GM23248 (cell line): Measurements from ENCODE around the gene DDB1. TPM values are rescaled to one million over a fixed set of nuclear protein-coding genes. Genes with fewer than 3 reads are reported as not detected.

Experiments
- DNase-seq: peaks from one replicate; pipeline ENCODE4 v3.0.0-alpha.2; 2015
- H2AFZ ChIP-seq: fragments of 200-600 bp; sonication (generic); 2 replicates; pipeline ENCODE4 v1.6.1; 2016; ENCODE audit warnings: antibody characterized with exemption
- H3F3A ChIP-seq: fragments of 200-600 bp; sonication (generic); 2 replicates; pipeline ENCODE4 v1.6.1; 2016; ENCODE audit warnings: mild to moderate bottlenecking, antibody characterized with exemption, mixed run types; ENCODE audit not compliant: insufficient read depth
- H3K27ac ChIP-seq: fragments of 200-600 bp; sonication (generic); 2 replicates; pipeline ENCODE4 v1.5.1; 2016; ENCODE audit warnings: mild to moderate bottlenecking
- H3K27me3 ChIP-seq: fragments of 200-600 bp; sonication (generic); replicated peaks from 2 replicates; pipeline ENCODE4 v1.6.1; 2016; ENCODE audit warnings: mild to moderate bottlenecking; ENCODE audit not compliant: insufficient read depth
- H3K36me3 ChIP-seq: fragments of 200-600 bp; sonication (generic); 2 replicates; pipeline ENCODE4 v1.6.1; 2016; ENCODE audit warnings: low read depth, mild to moderate bottlenecking
- H3K4me1 ChIP-seq: fragments of 200-600 bp; sonication (generic); 2 replicates; pipeline ENCODE4 v1.6.1; 2016; ENCODE audit warnings: mild to moderate bottlenecking; ENCODE audit not compliant: insufficient read depth
- H3K4me2 ChIP-seq: fragments of 200-600 bp; sonication (generic); one replicate; pipeline ENCODE4 v1.6.1; 2016; ENCODE audit warnings: mild to moderate bottlenecking; ENCODE audit not compliant: unreplicated experiment
- H3K4me3 ChIP-seq: fragments of 200-600 bp; sonication (generic); 2 replicates; pipeline ENCODE4 v1.5.1; 2016; ENCODE audit warnings: mild to moderate bottlenecking
- H3K79me2 ChIP-seq: fragments of 200-600 bp; sonication (generic); 2 replicates; pipeline ENCODE4 v1.6.1; 2016; ENCODE audit warnings: mild to moderate bottlenecking; ENCODE audit not compliant: insufficient read depth
- H3K9ac ChIP-seq: fragments of 200-600 bp; sonication (generic); 2 replicates; pipeline ENCODE4 v1.6.1; 2016; ENCODE audit warnings: mild to moderate bottlenecking
- H3K9me2 ChIP-seq: fragments of 200-600 bp; sonication (generic); 2 replicates; pipeline ENCODE4 v1.6.1; 2016; ENCODE audit warnings: mixed run types, mild to moderate bottlenecking, moderate library complexity; ENCODE audit not compliant: insufficient read depth
- H3K9me3 ChIP-seq: fragments of 200-600 bp; sonication (generic); one replicate; pipeline ENCODE4 v1.6.1; 2017; ENCODE audit warnings: low read depth
- H4K20me1 ChIP-seq: fragments of 200-600 bp; sonication (generic); 2 replicates; pipeline ENCODE4 v1.6.0; 2016; ENCODE audit not compliant: insufficient read depth
- EZH2 ChIP-seq: fragments of 200-600 bp; sonication (generic); IDR thresholded peaks from 2 replicates; pipeline ENCODE4 v1.6.1; 2018; ENCODE audit warnings: antibody characterized with exemption, mild to moderate bottlenecking; ENCODE audit not compliant: insufficient read depth, poor library complexity, severe bottlenecking
- EZH2phosphoT487 ChIP-seq: fragments of 200-600 bp; sonication (generic); IDR thresholded peaks from 2 replicates; pipeline ENCODE4 v1.6.1; 2018; ENCODE audit warnings: antibody characterized with exemption, moderate library complexity, mild to moderate bottlenecking, low read depth; ENCODE audit not compliant: insufficient read depth
- WGBS, 2 experiments: methylation state at CpG; one replicate each; pipeline ENCODE4 v1.1.6; 2015 to 2017; ENCODE audit warnings: low lambda C conversion rate in 2 of 2, low coverage in 1 of 2; ENCODE audit errors: missing lambda C conversion rate in 2 of 2; 5-methylcytosine and 5-hydroxymethylcytosine counted together
- in situ Hi-C: fragments of 300-500 bp; cut with MboI; formaldehyde crosslinking; loops from 2 replicates; pipeline ENCODE4 v1.15.0; 2020
- polyA plus RNA-seq: library from polyadenylated mRNA; unstranded; fragments of >200 nt; fragmentation: Nextera tagmentation; extraction: Ambion mirVana; gene quantifications from 2 replicates; pipeline ENCODE4 v1.2.1, GENCODE V29; 2016
- total RNA-seq: library from RNA; depleted of rRNA; stranded (reverse); fragments of >200 nt; shearing (Covaris generic); gene quantifications from 2 replicates; pipeline ENCODE4 v1.2.3, GENCODE V29; 2014

DDB1 gene
- total and polyA plus RNA-seq, 2 experiments from 2014 or later, result 160 to 252 TPM

- H3K4me3 ChIP-seq, result no peak overlapping the region
- H3F3A ChIP-seq, result peaks cover 7% of the 10 kb centered on the region; the same call in 1 of the 2 replicates
- H4K20me1 ChIP-seq, result no peaks in the 10 kb centered on the region; the same call in 1 of the 2 replicates
Observed at GRCh38 chr11:61310749-61311148, 22.2 kb downstream of the DDB1 start.

GRCh38 chr11:61309739-61310138, 23.2 kb downstream of the DDB1 start:
- whole genome bisulfite sequencing, 2 experiments, result 84 to 89% methylated on average over 7 of the region's 7 CpGs
- H3K4me3 ChIP-seq, result no peak overlapping the region

More at GRCh38 chr11:61310749-61311148, 22.2 kb downstream of the DDB1 start:
- Histone ChIP-seq H2AFZ (no peak overlapping the region), H3K27ac (no peak overlapping the region), H3K9me3 (no peaks in the 10 kb centered on the region), H3K9me2 (no peaks in the 10 kb centered on the region), H3K9ac (no peak overlapping the region), H3K4me1 (no peaks in the 10 kb centered on the region), H3K4me2 (no peak overlapping the region), H3K36me3 (peaks cover 93% of the 10 kb centered on the region), H3K79me2 (peaks cover 38% of the 10 kb centered on the region), H3K27me3 (no peaks in the 10 kb centered on the region)
- WGBS, 2 experiments, result 99% methylated on average over 8 of the region's 8 CpGs
- DNase-seq, result no peak
- in situ Hi-C loops, result no loop called here
- TF ChIP-seq EZH2phosphoT487, result no peak
- no peak for TF ChIP-seq EZH2

GRCh38 chr11:61309141-61309540, 23.8 kb downstream of the DDB1 start:
- Histone ChIP-seq H2AFZ (no peak overlapping the region), H3K4me1 (no peaks in the 10 kb centered on the region), H3K79me2 (peaks cover 38% of the 10 kb centered on the region), H4K20me1 (no peaks in the 10 kb centered on the region; the same call in 1 of the 2 replicates), H3K9me3 (no peaks in the 10 kb centered on the region), H3K9me2 (no peaks in the 10 kb centered on the region), H3K27me3 (no peaks in the 10 kb centered on the region), H3K27ac (no peak overlapping the region), H3F3A (peaks cover 7% of the 10 kb centered on the region; the same call in 1 of the 2 replicates), H3K4me3 (no peak overlapping the region), H3K36me3 (peaks cover 82% of the 10 kb centered on the region), H3K9ac (no peak overlapping the region), H3K4me2 (no peak overlapping the region)
- WGBS, 2 experiments, result 94 to 95% methylated on average over 4 of the region's 4 CpGs
- DNase-seq, result no peak
- TF ChIP-seq EZH2, result no peak
- TF ChIP-seq EZH2phosphoT487, result no peak
- in situ Hi-C loops, result no loop called here

More at GRCh38 chr11:61309739-61310138, 23.2 kb downstream of the DDB1 start:
- H3K9ac ChIP-seq, result no peak overlapping the region
- H3F3A ChIP-seq, result peaks cover 7% of the 10 kb centered on the region; the same call in 1 of the 2 replicates
- no peaks in the 10 kb centered on the region for H3K9me3 ChIP-seq
- TF ChIP-seq EZH2phosphoT487 (no peak), EZH2 (no peak)
- H3K4me1 ChIP-seq, result no peaks in the 10 kb centered on the region
- H3K27ac ChIP-seq, result no peak overlapping the region
- no peaks in the 10 kb centered on the region; the same call in 1 of the 2 replicates for H4K20me1 ChIP-seq
- peaks cover 38% of the 10 kb centered on the region for H3K79me2 ChIP-seq
- H2AFZ ChIP-seq, result no peak overlapping the region
- DNase-seq, result no peak
- peaks cover 86% of the 10 kb centered on the region for H3K36me3 ChIP-seq
- no peaks in the 10 kb centered on the region for H3K27me3 ChIP-seq
- no peaks in the 10 kb centered on the region for H3K9me2 ChIP-seq
- no peak overlapping the region for H3K4me2 ChIP-seq
- in situ Hi-C loops, result no loop called here

GRCh38 chr11:61307354-61307753, 25.6 kb downstream of the DDB1 start:
- in situ Hi-C loops, result no loop called here

More at GRCh38 chr11:61307354-61307753, 25.6 kb downstream of the DDB1 start:
- H3K9me3 ChIP-seq, result no peaks in the 10 kb centered on the region
- H3K9me2 ChIP-seq, result no peaks in the 10 kb centered on the region
- no peak overlapping the region for H3K4me2 ChIP-seq
- 100% methylated on average over 1 of the region's 1 CpG for WGBS, 2 experiments
- TF ChIP-seq EZH2phosphoT487, result no peak
- no peak for TF ChIP-seq EZH2
- no peaks in the 10 kb centered on the region for H3K4me1 ChIP-seq
- H3K9ac ChIP-seq, result no peak overlapping the region
- no peak overlapping the region for H2AFZ ChIP-seq
- no peak for DNase-seq
- H3K4me3 ChIP-seq, result no peak overlapping the region
- H4K20me1 ChIP-seq, result no peaks in the 10 kb centered on the region; the same call in 1 of the 2 replicates
- H3K27ac ChIP-seq, result no peak overlapping the region
- peaks cover 29% of the 10 kb centered on the region for H3K79me2 ChIP-seq
- peaks cover 76% of the 10 kb centered on the region for H3K36me3 ChIP-seq
- no peaks in the 10 kb centered on the region for H3K27me3 ChIP-seq
- no peaks in the 10 kb centered on the region for H3F3A ChIP-seq
